T-helper 1 cell treated with Interleukin-12 subunit alpha and Interleukin-12 subunit beta and Interleukin-4 antibody, amounts not matched to agents 30 μg/mL and 1 μg/mL, for 36 hours (primary cell): ENCODE measurements around the gene MAP3K20.
"Not testable (repeated sequence)": the region's sequence is repeated elsewhere in the genome, so short reads cannot be mapped to it uniquely, and the experiment has no call there.

ENCODE experiments used
- H3K27ac Mint-ChIP-seq: one replicate; pipeline ENCODE4 v1.8.0; 2021; ENCODE audit warnings: mild to moderate bottlenecking, mixed read lengths
- H3K27me3 Mint-ChIP-seq: one replicate; pipeline ENCODE4 v1.8.0; 2021; ENCODE audit warnings: low read depth, mixed read lengths
- H3K36me3 Mint-ChIP-seq: one replicate; pipeline ENCODE4 v1.8.0; 2021; ENCODE audit warnings: low read depth, mixed read lengths
- H3K4me1 Mint-ChIP-seq: one replicate; pipeline ENCODE4 v1.8.0; 2021; ENCODE audit warnings: low read depth, mixed read lengths
- H3K4me3 Mint-ChIP-seq: one replicate; pipeline ENCODE4 v1.8.0; 2021; ENCODE audit warnings: mild to moderate bottlenecking, moderate library complexity, mixed read lengths
- H3K9me3 Mint-ChIP-seq: one replicate; pipeline ENCODE4 v1.8.0; 2021; ENCODE audit warnings: mixed read lengths

Gene MAP3K20

GRCh38 chr2:173193925-173194324 is 118.3 kb downstream of the MAP3K20 start:
- Mint-ChIP-seq H3K27me3 (no peaks in the 10 kb centered on the region), H3K36me3 (peaks cover 6% of the 10 kb centered on the region), H3K4me1 (no peaks in the 10 kb centered on the region), H3K9me3 (no peaks in the 10 kb centered on the region), H3K27ac (no peak overlapping the region), H3K4me3 (no peak overlapping the region)

- no peaks in the 10 kb centered on the region for H3K27me3 Mint-ChIP-seq
- H3K36me3 Mint-ChIP-seq: peaks cover 5% of the 10 kb centered on the region
- no peaks in the 10 kb centered on the region for H3K4me1 Mint-ChIP-seq
- H3K27ac Mint-ChIP-seq: no peak overlapping the region
- no peaks in the 10 kb centered on the region for H3K9me3 Mint-ChIP-seq
- H3K4me3 Mint-ChIP-seq: no peak overlapping the region
Observed at GRCh38 chr2:173195100-173195499, 119.5 kb downstream of the MAP3K20 start.

DNA sequence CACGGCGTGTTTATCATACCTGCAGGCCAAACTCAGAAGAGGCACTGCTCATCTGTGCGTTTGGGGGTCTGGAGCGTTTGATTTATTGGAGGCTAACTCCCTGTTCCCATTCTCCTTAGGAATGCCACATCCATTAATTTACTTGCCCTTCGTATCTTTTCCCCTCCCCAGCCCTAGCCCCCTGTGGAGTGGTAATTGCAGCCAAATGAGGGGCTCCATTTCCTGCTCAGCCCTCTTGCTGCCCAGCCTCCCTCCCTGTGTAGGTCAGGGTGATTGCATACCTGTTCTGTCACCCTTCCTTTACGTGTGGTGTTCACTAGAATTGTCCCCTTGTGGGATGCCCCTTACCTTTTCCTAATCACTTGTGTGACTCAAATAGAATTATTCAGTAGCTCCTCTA is 120.4 kb downstream of the MAP3K20 start:
- peaks cover 5% of the 10 kb centered on the region for H3K36me3 Mint-ChIP-seq
- no peak overlapping the region for H3K4me3 Mint-ChIP-seq
- no peaks in the 10 kb centered on the region for H3K27me3 Mint-ChIP-seq
- H3K4me1 Mint-ChIP-seq: no peaks in the 10 kb centered on the region
- H3K9me3 Mint-ChIP-seq: no peaks in the 10 kb centered on the region
- H3K27ac Mint-ChIP-seq: no peak overlapping the region

DNA sequence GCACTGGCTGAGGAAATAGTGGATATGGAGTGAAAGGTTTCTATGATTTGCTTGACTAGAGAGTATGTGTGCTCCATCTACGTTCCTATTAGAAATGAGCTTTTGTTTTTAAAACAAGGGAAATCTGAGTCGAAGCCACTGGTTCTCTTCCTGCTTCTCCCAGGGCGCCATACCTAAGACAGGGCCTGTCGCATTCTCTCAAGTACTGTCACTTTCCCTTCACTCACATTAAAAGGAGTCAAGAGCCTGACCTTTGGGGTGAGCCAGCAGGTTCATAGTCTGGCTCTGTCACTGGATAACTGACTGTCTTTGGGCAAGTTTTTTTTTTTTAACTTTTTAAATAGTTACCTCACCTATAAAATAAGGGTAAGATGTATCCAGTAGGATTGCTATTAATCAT is 121.0 kb downstream of the MAP3K20 start:
- H3K27ac Mint-ChIP-seq: no peak overlapping the region
- H3K27me3 Mint-ChIP-seq: no peaks in the 10 kb centered on the region

DNA sequence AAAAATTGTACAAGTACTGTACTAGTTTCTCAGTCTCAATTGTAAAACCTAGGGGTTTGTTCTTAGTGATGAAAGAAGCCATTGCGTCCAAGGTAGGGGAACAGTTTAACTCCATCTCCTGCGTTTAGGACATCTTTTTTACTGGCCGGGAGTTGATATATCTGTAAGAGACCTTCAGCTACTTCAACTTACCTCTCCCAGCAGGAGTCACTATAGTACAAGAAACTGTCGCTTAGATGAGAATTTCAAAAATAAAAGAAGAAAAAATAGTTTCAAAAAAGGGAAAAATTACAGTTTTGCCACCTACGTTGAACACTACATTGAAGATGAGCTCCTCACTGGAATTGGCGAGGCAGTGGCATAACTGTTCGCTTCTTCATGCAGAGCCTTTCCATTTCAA is 122.7 kb downstream of the MAP3K20 start:
- no peaks in the 10 kb centered on the region for H3K9me3 Mint-ChIP-seq
- H3K27ac Mint-ChIP-seq: no peak overlapping the region
- no peaks in the 10 kb centered on the region for H3K27me3 Mint-ChIP-seq
- H3K36me3 Mint-ChIP-seq: peaks cover 2% of the 10 kb centered on the region
- H3K4me1 Mint-ChIP-seq: no peaks in the 10 kb centered on the region
- no peak overlapping the region for H3K4me3 Mint-ChIP-seq

More for the DNA sequence above, 121.0 kb downstream of the MAP3K20 start:
- Mint-ChIP-seq H3K9me3 (no peaks in the 10 kb centered on the region), H3K36me3 (peaks cover 2% of the 10 kb centered on the region), H3K4me1 (no peaks in the 10 kb centered on the region), H3K4me3 (no peak overlapping the region)

GRCh38 chr2:173199294-173199693 is 123.6 kb downstream of the MAP3K20 start:
- no peak overlapping the region for H3K27ac Mint-ChIP-seq
- no peaks in the 10 kb centered on the region for H3K9me3 Mint-ChIP-seq
- no peaks in the 10 kb centered on the region for H3K27me3 Mint-ChIP-seq
- H3K4me3 Mint-ChIP-seq: no peak overlapping the region
- H3K4me1 Mint-ChIP-seq: no peaks in the 10 kb centered on the region
- H3K36me3 Mint-ChIP-seq: peaks cover 2% of the 10 kb centered on the region

GRCh38 chr2:173202570-173202969 is 126.9 kb downstream of the MAP3K20 start:
- H3K27ac Mint-ChIP-seq: no peak overlapping the region
- no peaks in the 10 kb centered on the region for H3K9me3 Mint-ChIP-seq
- no peak overlapping the region for H3K4me3 Mint-ChIP-seq
- no peaks in the 10 kb centered on the region for H3K27me3 Mint-ChIP-seq
- H3K36me3 Mint-ChIP-seq: peaks cover 2% of the 10 kb centered on the region
- H3K4me1 Mint-ChIP-seq: no peaks in the 10 kb centered on the region

- no peaks in the 10 kb centered on the region for H3K9me3 Mint-ChIP-seq
- H3K27ac Mint-ChIP-seq: no peak overlapping the region
- H3K4me1 Mint-ChIP-seq: no peaks in the 10 kb centered on the region
- H3K27me3 Mint-ChIP-seq: no peaks in the 10 kb centered on the region
- no peak overlapping the region for H3K4me3 Mint-ChIP-seq
- H3K36me3 Mint-ChIP-seq: peaks cover under 1% of the 10 kb centered on the region
Observed at GRCh38 chr2:173204316-173204715, 128.7 kb downstream of the MAP3K20 start.

- peaks cover 2% of the 10 kb centered on the region for H3K4me1 Mint-ChIP-seq
- peaks cover 3% of the 10 kb centered on the region for H3K36me3 Mint-ChIP-seq
- no peaks in the 10 kb centered on the region for H3K27me3 Mint-ChIP-seq
- H3K9me3 Mint-ChIP-seq: no peaks in the 10 kb centered on the region
- H3K27ac Mint-ChIP-seq: no peak overlapping the region
- H3K4me3 Mint-ChIP-seq: no peak overlapping the region
Observed at GRCh38 chr2:173205375-173205774, 129.7 kb downstream of the MAP3K20 start.

DNA sequence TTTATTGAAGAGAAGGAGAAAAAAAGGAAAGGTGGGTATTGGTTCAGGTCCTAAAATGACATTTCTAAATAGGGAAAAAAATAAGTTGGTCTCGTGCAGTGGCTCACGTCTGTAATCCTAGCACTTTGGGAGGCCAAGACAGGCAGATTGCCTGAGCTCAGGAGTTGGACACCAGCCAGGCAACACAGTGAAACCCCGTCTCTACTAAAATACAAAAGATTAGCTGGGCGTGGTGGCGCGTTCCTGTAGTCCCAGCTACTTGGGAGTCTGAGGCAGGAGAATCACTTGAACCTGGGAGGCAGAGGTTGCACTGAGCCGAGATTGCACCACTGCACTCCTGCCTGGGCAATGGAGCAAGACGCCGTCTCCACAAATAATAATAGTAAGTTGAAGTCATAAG is 131.5 kb downstream of the MAP3K20 start:
- not testable (repeated sequence) for H3K4me1 Mint-ChIP-seq, H3K27me3 Mint-ChIP-seq, H3K4me3 Mint-ChIP-seq, H3K36me3 Mint-ChIP-seq, H3K9me3 Mint-ChIP-seq, H3K27ac Mint-ChIP-seq

GRCh38 chr2:173210270-173211196 is 134.9 kb downstream of the MAP3K20 start:
- peaks cover 6% of the 10 kb centered on the region for H3K36me3 Mint-ChIP-seq
- H3K4me1 Mint-ChIP-seq: peaks cover 2% of the 10 kb centered on the region
- no peaks in the 10 kb centered on the region for H3K27me3 Mint-ChIP-seq
- H3K27ac Mint-ChIP-seq: no peak overlapping the region
- H3K9me3 Mint-ChIP-seq: no peaks in the 10 kb centered on the region
- H3K4me3 Mint-ChIP-seq: no peak overlapping the region

DNA sequence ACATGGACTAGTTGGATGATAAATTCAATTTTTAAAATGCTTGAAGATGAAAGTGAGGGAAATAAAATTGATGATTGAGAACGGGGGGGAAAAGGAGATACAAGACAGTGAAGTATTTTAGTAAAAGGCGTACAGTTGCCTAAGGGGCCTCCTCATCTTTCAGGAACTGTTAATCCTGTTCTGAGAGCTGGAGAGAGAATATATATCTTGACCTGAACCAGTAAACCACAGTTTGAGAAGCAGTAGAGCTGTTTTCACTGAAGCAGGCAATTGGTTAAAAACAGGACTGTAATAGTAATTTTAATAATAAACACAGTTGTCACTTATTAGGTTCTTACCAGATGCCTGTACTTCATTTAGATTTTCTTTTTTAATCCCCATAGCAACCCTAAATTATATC is 137.5 kb downstream of the MAP3K20 start:
- H3K4me3 Mint-ChIP-seq: no peak overlapping the region
- no peaks in the 10 kb centered on the region for H3K27me3 Mint-ChIP-seq
- H3K4me1 Mint-ChIP-seq: peaks cover 2% of the 10 kb centered on the region
- peaks cover 6% of the 10 kb centered on the region for H3K36me3 Mint-ChIP-seq
- H3K27ac Mint-ChIP-seq: no peak overlapping the region
- no peaks in the 10 kb centered on the region for H3K9me3 Mint-ChIP-seq

GRCh38 chr2:173214213-173214612 is 138.6 kb downstream of the MAP3K20 start:
- no peaks in the 10 kb centered on the region for H3K27me3 Mint-ChIP-seq
- peaks cover 6% of the 10 kb centered on the region for H3K4me1 Mint-ChIP-seq
- no peak overlapping the region for H3K27ac Mint-ChIP-seq
- H3K36me3 Mint-ChIP-seq: peaks cover 6% of the 10 kb centered on the region
- no peaks in the 10 kb centered on the region for H3K9me3 Mint-ChIP-seq
- H3K4me3 Mint-ChIP-seq: no peak overlapping the region

DNA sequence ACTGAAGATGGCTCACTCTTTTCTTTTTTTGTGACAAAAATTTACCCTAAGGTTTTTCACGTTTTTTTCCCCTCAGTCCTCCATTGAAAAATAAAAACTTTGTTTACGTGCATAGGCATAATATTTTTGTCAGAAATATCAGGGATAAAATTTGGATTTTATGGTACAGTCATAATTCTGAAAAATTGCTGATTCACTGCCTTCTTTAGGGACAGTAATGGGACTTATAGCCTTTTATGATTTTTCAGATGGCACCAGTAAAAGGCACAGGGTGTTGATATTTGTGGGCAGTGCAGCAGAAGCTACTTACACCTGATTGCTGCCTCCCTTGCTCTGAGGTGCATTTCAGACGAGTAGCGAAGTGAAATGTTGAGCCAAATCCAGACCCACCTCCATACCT is 139.7 kb downstream of the MAP3K20 start:
- Mint-ChIP-seq H3K27ac (no peak overlapping the region), H3K9me3 (no peaks in the 10 kb centered on the region), H3K4me3 (no peak overlapping the region), H3K4me1 (peaks cover 5% of the 10 kb centered on the region), H3K36me3 (peaks cover 3% of the 10 kb centered on the region), H3K27me3 (no peaks in the 10 kb centered on the region)

- Mint-ChIP-seq H3K4me3 (no peak overlapping the region), H3K27ac (no peak overlapping the region), H3K9me3 (no peaks in the 10 kb centered on the region), H3K27me3 (no peaks in the 10 kb centered on the region), H3K4me1 (peaks cover 6% of the 10 kb centered on the region), H3K36me3 (peaks cover 3% of the 10 kb centered on the region)
Observed at GRCh38 chr2:173216051-173216450, 140.4 kb downstream of the MAP3K20 start.
